ENCODE measurements around the gene MACO1.

- TF ChIP-seq, protein P1, sequence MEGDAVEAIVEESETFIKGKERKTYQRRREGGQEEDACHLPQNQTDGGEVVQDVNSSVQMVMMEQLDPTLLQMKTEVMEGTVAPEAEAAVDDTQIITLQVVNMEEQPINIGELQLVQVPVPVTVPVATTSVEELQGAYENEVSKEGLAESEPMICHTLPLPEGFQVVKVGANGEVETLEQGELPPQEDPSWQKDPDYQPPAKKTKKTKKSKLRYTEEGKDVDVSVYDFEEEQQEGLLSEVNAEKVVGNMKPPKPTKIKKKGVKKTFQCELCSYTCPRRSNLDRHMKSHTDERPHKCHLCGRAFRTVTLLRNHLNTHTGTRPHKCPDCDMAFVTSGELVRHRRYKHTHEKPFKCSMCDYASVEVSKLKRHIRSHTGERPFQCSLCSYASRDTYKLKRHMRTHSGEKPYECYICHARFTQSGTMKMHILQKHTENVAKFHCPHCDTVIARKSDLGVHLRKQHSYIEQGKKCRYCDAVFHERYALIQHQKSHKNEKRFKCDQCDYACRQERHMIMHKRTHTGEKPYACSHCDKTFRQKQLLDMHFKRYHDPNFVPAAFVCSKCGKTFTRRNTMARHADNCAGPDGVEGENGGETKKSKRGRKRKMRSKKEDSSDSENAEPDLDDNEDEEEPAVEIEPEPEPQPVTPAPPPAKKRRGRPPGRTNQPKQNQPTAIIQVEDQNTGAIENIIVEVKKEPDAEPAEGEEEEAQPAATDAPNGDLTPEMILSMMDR (conservative IDR thresholded peaks at IDR 0.05), result no peak
- TF ChIP-seq EZH2 (IDR thresholded peaks at IDR 0.05; ENCODE audit: low read depth), result no peak
Observed at GRCh38 chr1:25533775-25534409, 103.2 kb downstream of the MACO1 start.

All from PC-9 (cell line).